Peyer's patch (tissue), 4 donors: ENCODE measurements around the gene P4HB. TPM values are rescaled to one million over a fixed set of nuclear protein-coding genes. Genes with fewer than 3 reads are reported as not detected.

Experiments used
- DNase-seq, 3 donors: peaks; one replicate each; pipeline ENCODE4 v3.0.0-alpha.2; 2017 to 2019
- H3K27ac ChIP-seq, 4 donors: fragments of 200-600 bp; sonication (generic); one replicate each; pipeline ENCODE4 v1.5.1; 2016 to 2019
- H3K27me3 ChIP-seq, 2 donors: fragments of 200-600 bp; sonication (generic); one replicate each; pipeline ENCODE4 v1.5.1; 2019
- H3K36me3 ChIP-seq, 3 donors: fragments of 200-600 bp; sonication (generic); one replicate each; pipeline ENCODE4 v1.5.1; 2016 to 2019
- H3K4me1 ChIP-seq, 4 donors: fragments of 200-600 bp; sonication (generic); one replicate each; pipeline ENCODE4 v1.5.1; 2016 to 2019
- H3K4me3 ChIP-seq, 4 donors: fragments of 200-600 bp; sonication (generic); 1 replicate in 3 of 4; 2 replicates in 1 of 4; pipeline ENCODE4 v1.5.1; 2016 to 2019; ENCODE audit warnings: mild to moderate bottlenecking in 1 of 4
- H3K9me3 ChIP-seq, 4 donors: fragments of 200-600 bp; sonication (generic); one replicate each; pipeline ENCODE4 v1.5.1; 2016 to 2019; ENCODE audit warnings: mild to moderate bottlenecking in 1 of 4
- POLR2A ChIP-seq, 2 donors: fragments of 450-650 bp; IDR thresholded peaks; one replicate each; pipeline ENCODE4 v1.5.1; 2017; ENCODE audit warnings: antibody characterized with exemption in 2 of 2, mild to moderate bottlenecking in 2 of 2, moderate library complexity in 2 of 2
- total RNA-seq, 4 donors: library from RNA; depleted of rRNA; stranded (reverse); fragments of >200 nt; gene quantifications; one replicate each; pipeline ENCODE4 v1.1.0, GENCODE V29; 2016
- TF ChIP-seq, protein P1 (sequence below), 6 experiments: fragments of 450-650 bp in 4 of 6; fragments of 200-600 bp in 2 of 6; sonication (generic) in 1 of 6; IDR thresholded peaks; one replicate each; pipeline ENCODE4 v1.5.1; 2017 to 2019; ENCODE audit warnings: antibody characterized with exemption in 6 of 6, mild to moderate bottlenecking in 3 of 6, moderate library complexity in 1 of 6

P4HB gene
- total RNA-seq, 4 donors from 2014 or later: 326 to 1,290 (median 1,196) TPM

DNA sequence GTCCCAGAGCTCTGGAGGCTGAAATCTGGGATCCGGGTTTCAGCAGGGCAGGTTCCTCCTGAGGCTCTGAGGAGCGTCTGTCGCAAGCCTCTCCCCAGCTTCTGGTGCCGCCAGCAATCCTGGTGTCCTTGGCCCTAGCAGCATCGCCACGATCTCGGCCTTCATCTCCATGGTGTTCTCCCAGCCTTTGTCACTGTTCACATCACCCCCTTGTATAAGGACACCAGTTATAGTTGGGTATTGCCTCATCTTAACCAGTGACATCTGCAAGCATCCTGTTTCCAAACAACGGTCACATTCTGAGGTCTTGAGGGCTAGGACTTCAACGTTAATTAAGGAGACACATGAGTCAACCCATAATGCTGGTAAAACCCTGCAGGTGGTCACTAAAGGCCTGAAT is 22.7 kb downstream of the P4HB start:
- H3K36me3 ChIP-seq: peaks cover 0 to 3% (median 0%) of the 10 kb centered on the region in 3 donors
- TF ChIP-seq, protein P1, sequence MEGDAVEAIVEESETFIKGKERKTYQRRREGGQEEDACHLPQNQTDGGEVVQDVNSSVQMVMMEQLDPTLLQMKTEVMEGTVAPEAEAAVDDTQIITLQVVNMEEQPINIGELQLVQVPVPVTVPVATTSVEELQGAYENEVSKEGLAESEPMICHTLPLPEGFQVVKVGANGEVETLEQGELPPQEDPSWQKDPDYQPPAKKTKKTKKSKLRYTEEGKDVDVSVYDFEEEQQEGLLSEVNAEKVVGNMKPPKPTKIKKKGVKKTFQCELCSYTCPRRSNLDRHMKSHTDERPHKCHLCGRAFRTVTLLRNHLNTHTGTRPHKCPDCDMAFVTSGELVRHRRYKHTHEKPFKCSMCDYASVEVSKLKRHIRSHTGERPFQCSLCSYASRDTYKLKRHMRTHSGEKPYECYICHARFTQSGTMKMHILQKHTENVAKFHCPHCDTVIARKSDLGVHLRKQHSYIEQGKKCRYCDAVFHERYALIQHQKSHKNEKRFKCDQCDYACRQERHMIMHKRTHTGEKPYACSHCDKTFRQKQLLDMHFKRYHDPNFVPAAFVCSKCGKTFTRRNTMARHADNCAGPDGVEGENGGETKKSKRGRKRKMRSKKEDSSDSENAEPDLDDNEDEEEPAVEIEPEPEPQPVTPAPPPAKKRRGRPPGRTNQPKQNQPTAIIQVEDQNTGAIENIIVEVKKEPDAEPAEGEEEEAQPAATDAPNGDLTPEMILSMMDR (IDR thresholded peaks at IDR 0.05): no peak
- no peak for TF ChIP-seq POLR2A (IDR thresholded peaks at IDR 0.05)
- no peaks in the 10 kb centered on the region for H3K27me3 ChIP-seq
- H3K9me3 ChIP-seq: no peaks in the 10 kb centered on the region
- no peak overlapping the region for H3K27ac ChIP-seq
- H3K4me3 ChIP-seq: no peak overlapping the region
- peaks cover 0 to 8% (median 3%) of the 10 kb centered on the region in 4 donors for H3K4me1 ChIP-seq
- no peak for DNase-seq

DNA sequence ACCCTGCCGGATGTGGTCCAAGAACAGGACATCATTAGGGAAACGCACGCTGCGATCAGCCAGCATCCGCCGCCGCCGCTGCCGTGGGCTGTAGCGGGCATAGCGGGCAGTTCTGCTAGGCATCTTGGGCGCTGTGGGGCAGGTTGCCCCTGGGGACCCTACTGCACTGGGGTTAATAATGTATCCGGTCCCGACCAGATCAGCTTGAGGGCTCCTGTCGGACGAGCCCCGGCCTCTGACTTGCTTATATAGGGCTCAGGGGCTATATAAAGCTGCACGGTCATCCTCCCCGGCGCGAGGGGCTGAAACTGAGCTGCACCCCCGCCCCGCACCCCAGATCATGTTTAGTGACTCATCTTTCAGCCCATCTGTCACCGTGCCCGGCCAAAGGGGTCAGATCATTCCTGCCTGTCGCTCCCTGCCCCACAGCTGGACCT is 25.5 kb downstream of the P4HB start, which contains the start of gene PPP1R27:
Gene PPP1R27, minus strand, starts transcription at position 220 of the 437 bp plus-strand sequence. Its CDS starts 97 bp downstream, at position 123.
- TF ChIP-seq, protein P1 (IDR thresholded peaks at IDR 0.05): no peak
- TF ChIP-seq POLR2A (IDR thresholded peaks at IDR 0.05): no peak
- no peaks in the 10 kb centered on the region for H3K9me3 ChIP-seq
- no peaks in the 10 kb centered on the region for H3K27me3 ChIP-seq
- H3K4me3 ChIP-seq: peak within 1 kb of the TSS; percentile 47 to 87 (median 84)
- H3K36me3 ChIP-seq: no peaks in the 10 kb centered on the region
- H3K27ac ChIP-seq: peak within 1 kb of the TSS; percentile 85 to 99 (median 94)
- no peak for DNase-seq
- peaks cover 0 to 23% (median 14%) of the 10 kb centered on the region in 4 donors for H3K4me1 ChIP-seq

DNA sequence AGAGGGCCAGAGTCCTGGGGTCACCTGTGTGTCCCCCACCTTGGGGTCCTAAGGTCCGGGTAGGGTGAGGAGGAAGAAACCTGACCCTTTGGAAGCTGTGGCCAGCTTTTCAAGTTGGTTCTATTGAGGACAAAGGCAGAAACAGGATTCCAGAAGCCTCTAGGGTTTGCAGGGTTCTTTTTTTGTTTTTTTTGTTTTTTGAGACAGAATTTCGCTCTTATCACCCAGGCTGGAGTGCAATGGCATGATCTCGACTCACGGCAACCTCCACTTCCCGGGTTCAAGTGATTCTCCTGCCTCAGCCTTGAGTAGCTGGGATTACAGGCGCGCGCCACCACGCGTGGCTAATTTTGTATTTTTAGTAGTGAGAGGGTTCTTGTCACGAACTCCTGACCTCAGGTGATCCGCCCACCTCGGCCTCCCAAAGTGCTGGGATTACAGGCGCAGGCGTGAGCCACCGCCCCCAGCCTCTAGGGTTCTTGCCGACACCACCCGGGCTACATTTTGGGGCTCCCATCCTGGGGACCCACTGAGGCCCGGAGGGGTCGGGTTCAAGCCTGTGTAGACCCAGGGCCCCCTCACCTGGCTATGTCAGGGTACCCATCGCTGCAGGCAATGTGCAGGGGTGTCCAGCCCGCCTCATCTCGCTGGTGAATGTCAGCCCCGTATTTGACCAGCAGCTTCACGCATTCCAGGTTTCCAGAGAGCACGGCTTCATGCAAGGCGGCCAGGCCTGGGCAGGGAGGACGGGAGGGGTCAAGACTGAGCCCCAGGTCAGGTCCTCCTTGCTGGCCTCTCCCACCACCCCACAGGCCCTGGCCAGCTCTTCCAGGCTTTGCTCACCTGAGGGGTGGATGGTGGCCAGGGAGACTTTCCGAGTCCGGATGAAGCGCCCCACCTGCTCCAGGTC is 26.2 kb downstream of the P4HB start:
- Histone ChIP-seq H3K4me3 (peak overlapping the region; percentile 47 to 87 (median 84)), H3K9me3 (no peaks in the 10 kb centered on the region), H3K36me3 (no peaks in the 10 kb centered on the region), H3K4me1 (peaks cover 0 to 23% (median 14%) of the 10 kb centered on the region in 4 donors), H3K27me3 (no peaks in the 10 kb centered on the region), H3K27ac (peak overlapping the region; percentile 85 to 99 (median 94))
- no peak for DNase-seq
- TF ChIP-seq, protein P1 (IDR thresholded peaks at IDR 0.05): no peak
- TF ChIP-seq POLR2A (IDR thresholded peaks at IDR 0.05): no peak

DNA sequence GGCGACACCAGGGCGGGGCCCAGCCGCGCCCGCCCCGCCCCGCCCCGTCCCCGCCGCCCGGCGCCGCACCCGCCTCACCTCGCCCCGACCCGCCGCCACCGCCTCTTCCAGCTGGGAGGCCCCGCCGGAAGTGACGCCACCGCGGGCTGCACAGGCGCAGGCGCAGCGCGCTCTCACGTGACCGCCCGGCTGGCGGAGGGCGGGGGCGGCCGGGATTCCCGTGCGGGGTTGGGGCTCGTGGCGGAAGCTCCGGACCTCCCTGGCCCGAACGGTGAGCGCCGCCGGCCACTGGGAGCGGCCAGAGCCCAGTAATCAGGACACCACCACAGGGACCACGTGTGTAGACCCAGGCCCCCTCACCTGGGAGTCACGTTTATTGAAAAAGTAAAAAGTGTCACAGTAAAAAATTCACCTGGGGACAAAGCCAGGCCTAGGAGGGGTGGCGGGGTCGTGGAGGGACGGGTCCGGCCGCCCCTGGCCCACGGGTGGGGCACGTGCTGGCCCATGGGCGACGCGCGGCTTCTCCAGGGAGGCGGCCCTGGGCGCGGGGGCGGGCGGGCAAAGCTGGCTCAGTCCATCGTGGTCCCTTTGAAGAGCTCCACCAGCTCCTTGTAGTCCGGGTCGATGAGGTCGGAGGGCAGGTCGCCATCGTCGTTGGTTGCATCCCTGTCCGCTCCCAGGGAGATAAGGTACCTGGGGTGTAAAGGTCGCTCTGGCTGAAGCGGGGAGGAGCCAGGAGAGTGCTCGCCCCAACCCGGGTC is 27.0 kb downstream of the P4HB start, which contains the start of gene MCRIP1:
Gene MCRIP1, minus strand, starts transcription at position 132 of the 761 bp plus-strand sequence. CDS start 8,785 bp downstream, outside the sequence.
- Histone ChIP-seq H3K27me3 (no peaks in the 10 kb centered on the region), H3K4me3 (peak within 1 kb of the TSS; percentile 81 to 87 (median 84)), H3K36me3 (no peaks in the 10 kb centered on the region), H3K4me1 (peaks cover 0 to 23% (median 14%) of the 10 kb centered on the region in 4 donors), H3K9me3 (no peaks in the 10 kb centered on the region), H3K27ac (peak within 1 kb of the TSS; percentile 85 to 99 (median 94))
- peak; percentile 95 to 98 (median 98) for DNase-seq
- TF ChIP-seq, protein P1 (IDR thresholded peaks at IDR 0.05): no peak
- TF ChIP-seq POLR2A (IDR thresholded peaks at IDR 0.05): peak; percentile 86 to 93

DNA sequence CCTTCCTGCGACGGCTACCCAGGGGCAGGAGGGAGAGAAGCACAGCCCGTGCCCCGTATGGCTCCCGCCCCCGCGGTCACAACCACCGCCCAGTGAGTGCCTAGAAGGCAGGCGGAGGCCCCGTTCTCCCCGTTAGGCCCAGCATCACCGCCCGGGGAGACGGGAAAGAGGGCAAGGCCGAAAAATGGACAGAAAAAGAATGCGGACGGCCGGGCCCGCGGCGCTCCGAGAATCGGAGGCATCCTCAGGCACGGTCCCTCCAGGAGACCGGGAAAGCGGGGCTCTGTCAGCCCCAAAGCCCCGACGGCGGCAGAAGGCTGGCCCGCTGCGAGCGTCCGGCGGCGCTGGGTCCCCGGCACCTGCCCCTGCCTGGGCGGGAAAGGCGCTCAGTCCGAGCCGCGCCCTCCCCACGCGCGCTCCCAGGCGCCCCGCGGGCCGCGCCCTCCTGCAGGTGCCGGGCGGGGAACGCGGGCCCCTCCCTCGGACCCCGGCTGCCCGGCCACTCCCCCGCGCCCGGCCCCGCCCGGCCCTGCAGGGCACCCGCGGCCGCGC is 27.7 kb downstream of the P4HB start:
- no peaks in the 10 kb centered on the region for H3K27me3 ChIP-seq
- peak in 2 of 3 donors; percentile 32 to 61 for DNase-seq
- TF ChIP-seq POLR2A (IDR thresholded peaks at IDR 0.05): peak; percentile 19 to 21
- TF ChIP-seq, protein P1 (IDR thresholded peaks at IDR 0.05): no peak

More for the DNA sequence above, 27.7 kb downstream of the P4HB start:
- no peaks in the 10 kb centered on the region for H3K36me3 ChIP-seq
- H3K4me3 ChIP-seq: peak overlapping the region; percentile 74 to 85 (median 82)
- peak overlapping the region; percentile 84 to 99 (median 86) for H3K27ac ChIP-seq
- H3K4me1 ChIP-seq: peaks cover 0 to 23% (median 14%) of the 10 kb centered on the region in 4 donors
- H3K9me3 ChIP-seq: no peaks in the 10 kb centered on the region
